Measurements from ENCODE around the gene SOX18. TPM values are rescaled to one million over a fixed set of nuclear protein-coding genes. Genes with fewer than 3 reads are reported as not detected.

Gene SOX18
- total RNA-seq, 2 experiments from 2014 or later, result not detected

DNA sequence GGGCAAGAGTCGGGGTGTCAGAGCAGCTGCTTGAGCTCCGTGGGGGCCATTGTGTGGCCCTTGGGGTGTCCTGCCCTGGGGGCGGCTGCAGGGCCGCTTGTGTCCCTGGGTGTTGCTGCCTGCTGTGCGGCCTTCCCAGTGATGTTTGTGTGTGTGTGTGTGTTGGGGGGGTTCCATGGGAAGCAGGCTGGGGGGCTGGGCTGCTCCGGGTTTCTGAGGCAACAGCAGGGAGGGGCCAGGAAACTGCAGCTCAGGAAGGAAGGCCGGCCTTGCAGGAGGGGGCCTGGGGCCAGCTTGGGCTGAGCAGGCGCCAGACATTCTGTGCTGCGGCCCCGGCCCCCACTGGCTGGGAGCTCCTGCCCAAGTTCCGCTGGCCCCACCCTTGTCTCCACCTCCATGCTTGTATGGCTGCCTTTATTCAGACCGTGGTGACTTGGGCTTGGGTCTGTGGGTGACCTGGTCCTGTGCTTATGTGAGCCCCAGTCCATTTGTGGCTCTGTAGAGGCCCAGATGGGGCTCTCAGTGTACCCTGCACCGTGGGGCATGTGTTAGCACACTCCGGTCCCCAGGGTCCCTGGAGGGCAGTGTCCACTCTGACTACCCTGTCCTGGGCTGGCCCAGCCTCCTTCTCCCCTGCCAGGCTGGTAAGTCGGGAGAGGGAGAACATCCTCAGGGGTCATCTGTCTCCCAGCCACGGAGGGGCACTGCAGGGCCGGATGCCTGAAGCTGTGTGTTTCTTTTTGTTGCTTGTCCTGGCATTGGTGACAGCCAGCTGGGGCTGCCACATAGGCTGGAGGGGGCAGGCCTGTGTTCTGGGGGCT, 4.6 kb upstream of the SOX18 start:
- Mint-ChIP-seq H3K36me3 (no peaks in the 10 kb centered on the region), H3K9me3 (no peaks in the 10 kb centered on the region), H3K4me1 (peaks cover 9% of the 10 kb centered on the region), H3K4me3 (no peak overlapping the region), H3K27ac (no peak overlapping the region), H3K27me3 (peaks cover 33% of the 10 kb centered on the region)
- no peak for DNase-seq

DNA sequence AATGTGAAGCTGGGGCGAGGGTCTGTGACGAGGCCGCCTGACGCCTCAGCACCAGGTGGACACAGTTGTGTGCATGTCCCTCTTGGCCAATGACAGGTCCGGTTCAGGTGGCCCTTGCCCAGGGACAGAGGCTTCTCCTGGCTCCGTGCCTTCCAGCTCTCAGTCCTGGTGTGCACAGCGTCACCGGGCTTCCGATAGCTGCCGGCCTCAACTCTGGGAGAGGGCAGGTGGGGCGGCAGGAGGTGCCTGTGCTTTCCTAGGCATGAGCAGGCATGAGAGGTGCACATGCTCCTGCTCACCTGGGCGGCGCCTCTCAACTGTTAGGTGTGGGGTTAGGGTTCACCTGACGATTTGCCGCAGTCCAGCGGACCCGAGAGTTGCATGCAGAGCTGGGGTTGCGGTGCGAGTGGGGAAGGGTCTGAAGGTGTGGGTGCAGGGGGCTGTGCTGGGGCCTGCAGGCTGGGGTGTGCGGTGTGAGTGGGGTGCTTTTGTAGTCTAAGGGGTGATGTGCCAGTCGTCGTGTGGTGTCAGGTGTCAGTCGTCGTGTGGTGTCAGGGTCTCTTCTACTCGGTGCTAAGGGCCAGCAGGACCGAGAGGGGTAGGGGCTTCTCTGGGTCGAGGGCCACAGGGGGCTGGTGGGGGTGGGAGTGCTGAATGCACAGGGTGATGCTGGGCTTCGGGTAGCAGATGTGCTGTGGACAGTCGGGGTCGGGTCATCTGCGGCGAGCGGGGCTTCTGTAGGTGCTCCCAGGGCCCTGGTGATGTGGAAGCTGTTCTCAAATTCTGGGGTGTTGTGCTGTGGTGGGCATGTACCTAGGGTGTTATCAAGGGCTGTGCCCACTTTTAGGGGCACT, 3.8 kb upstream of the SOX18 start:
- H3K36me3 Mint-ChIP-seq, result no peaks in the 10 kb centered on the region
- DNase-seq, result no peak
- no peaks in the 10 kb centered on the region for H3K9me3 Mint-ChIP-seq
- H3K27me3 Mint-ChIP-seq, result peaks cover 36% of the 10 kb centered on the region
- H3K27ac Mint-ChIP-seq, result no peak overlapping the region
- no peak overlapping the region for H3K4me3 Mint-ChIP-seq
- H3K4me1 Mint-ChIP-seq, result peaks cover 7% of the 10 kb centered on the region

DNA sequence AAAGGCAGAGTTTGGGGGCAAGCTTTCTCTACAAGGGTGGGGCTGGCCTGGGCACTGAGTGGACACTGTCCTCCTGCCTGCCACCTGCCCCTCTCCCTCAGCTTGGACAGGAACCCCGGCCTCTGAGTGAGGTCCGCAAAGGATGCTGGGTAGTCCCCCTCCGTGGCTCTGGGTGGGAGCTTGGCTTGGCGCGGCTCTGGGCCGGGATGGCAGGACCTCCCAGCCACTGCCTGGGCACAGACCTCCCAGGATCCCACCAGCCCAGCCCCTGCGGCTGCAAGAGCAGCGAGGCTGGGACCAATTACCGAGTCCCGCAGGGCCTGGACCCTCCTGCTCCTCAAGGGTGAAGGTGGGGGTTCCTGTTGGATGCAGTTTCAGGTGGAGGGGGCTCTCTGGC, 2.9 kb upstream of the SOX18 start:
- no peaks in the 10 kb centered on the region for H3K36me3 Mint-ChIP-seq
- H3K27me3 Mint-ChIP-seq, result peaks cover 42% of the 10 kb centered on the region
- H3K9me3 Mint-ChIP-seq, result no peaks in the 10 kb centered on the region
- no peak for DNase-seq
- no peak overlapping the region for H3K4me3 Mint-ChIP-seq
- no peak overlapping the region for H3K27ac Mint-ChIP-seq
- peaks cover 3% of the 10 kb centered on the region for H3K4me1 Mint-ChIP-seq

DNA sequence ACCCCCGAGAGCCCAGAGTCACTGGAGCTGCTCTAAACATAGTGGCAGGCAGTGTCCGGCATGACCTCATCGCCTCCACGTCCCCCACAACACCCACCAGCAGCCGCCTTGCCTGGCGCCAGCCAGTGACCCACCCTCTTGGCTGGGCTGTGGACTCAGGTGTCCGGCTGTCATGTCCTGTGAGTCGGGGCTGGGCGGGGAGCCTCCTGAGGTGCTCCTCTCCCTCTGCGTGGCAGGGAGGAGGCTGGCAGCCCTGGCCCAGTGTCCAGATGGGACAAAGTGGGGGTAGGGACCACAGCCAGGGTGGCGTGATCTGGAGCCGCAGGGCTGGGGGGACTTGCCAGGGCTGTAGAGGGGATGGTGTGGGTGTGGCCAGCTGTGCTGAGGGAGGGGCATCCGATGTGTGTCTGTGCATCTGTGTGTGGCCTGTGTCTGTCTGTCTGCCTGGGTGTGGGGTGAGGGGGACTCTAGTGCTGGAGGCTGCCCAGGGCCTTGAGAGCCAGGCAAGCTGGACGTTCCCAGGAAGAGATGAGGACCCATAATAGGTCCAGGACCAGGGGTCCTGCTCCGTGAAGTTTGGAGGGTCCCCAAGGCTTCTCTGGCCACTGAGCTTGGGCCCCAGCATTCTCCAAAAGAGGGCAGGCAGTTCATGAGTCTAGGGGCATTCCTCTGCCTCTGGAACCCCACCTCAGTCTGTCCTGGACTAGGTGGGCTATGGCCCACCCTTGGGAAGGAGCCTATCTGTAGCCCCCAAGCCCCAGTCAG, 2.3 kb upstream of the SOX18 start:
- peaks cover 48% of the 10 kb centered on the region for H3K27me3 Mint-ChIP-seq
- DNase-seq, result no peak
- H3K27ac Mint-ChIP-seq, result no peak overlapping the region
- H3K4me3 Mint-ChIP-seq, result no peak overlapping the region
- H3K4me1 Mint-ChIP-seq, result peaks cover 2% of the 10 kb centered on the region
- H3K36me3 Mint-ChIP-seq, result no peaks in the 10 kb centered on the region
- H3K9me3 Mint-ChIP-seq, result no peaks in the 10 kb centered on the region

DNA sequence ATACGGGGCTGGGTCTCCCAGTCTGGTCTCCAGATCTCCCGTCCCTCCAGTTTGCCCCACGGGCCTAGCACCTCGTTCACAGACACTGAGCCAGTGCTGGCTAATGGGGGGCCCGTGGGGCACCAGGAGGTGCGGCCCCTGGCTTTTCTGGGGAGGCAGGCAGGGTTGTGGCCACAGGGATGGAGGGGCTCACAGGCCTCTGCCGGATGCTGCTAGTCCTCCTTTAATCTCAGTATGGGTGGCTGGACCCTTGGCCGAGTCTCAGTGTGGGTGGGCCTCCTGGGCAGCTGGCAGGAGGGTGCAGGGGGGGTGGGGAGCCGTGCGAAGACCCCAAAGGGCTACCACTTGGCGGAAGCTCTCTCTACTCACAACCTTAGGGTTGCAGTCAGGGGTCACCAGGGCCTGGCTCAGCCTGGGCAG, 1.6 kb upstream of the SOX18 start:
- Mint-ChIP-seq H3K4me3 (no peak overlapping the region), H3K4me1 (peaks cover 2% of the 10 kb centered on the region), H3K27me3 (peaks cover 54% of the 10 kb centered on the region), H3K27ac (no peak overlapping the region), H3K9me3 (no peaks in the 10 kb centered on the region), H3K36me3 (no peaks in the 10 kb centered on the region)
- DNase-seq, result no peak

DNA sequence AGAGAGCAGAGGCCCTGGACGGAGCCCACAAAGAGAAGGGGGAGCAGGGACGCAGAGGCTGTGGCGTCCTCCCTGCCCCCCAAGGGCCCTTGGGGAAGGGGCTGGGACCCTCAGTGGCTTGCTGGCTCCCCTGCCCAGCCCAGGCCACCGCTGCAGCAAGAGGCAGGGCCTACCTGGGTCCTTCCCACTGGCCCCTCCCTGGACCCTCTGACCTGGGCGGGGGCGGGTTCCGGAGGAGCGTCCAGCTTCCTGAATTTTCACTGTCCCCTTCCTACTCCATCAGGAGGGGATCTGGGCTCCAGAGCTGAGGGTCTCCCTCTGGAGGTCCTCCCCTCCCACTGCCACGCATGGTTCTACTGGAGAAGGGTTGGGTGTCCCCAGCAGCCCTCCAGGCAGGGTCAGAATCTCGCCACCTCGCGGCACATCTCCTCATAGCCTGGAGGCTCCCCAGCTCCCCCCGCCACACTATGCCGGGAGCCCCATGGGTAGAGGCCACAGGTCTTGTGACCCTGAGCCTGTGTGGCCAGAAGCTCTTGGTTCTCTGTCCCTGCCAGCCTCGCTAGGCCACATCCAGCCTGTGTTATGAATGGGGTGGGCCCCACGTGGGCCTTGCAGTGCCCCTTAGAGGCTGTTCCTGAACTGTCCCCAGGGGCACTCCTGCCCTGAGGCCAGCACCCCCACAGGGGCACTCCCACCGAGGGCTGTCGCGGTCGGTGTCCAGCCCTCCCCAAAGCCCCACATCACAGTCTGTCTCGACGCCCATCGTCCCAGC, 1.0 kb upstream of the SOX18 start:
- H3K4me3 Mint-ChIP-seq, result no peak overlapping the region
- H3K36me3 Mint-ChIP-seq, result no peaks in the 10 kb centered on the region
- peaks cover 5% of the 10 kb centered on the region for H3K4me1 Mint-ChIP-seq
- no peak for DNase-seq
- H3K27me3 Mint-ChIP-seq, result peaks cover 54% of the 10 kb centered on the region
- no peaks in the 10 kb centered on the region for H3K9me3 Mint-ChIP-seq
- H3K27ac Mint-ChIP-seq, result no peak overlapping the region

DNA sequence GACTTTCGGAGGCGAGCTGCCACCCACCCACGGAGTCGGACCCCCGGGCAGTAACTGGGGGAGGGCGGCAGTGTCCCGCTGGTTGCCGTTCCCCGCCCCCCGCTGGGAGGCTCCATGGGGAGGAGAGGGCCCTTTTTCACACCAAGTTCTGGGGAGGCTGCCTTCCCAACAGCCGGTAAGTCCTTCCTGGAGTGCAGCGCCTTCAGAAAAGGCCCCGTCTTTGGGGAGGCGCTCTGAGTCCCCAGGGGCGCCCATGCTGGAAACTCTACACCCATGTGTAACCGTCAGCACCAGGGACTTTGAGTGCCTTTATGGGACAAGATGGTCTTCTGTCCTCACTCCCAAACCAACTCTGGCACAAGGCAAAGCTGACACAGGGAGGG, 430 bp upstream of the SOX18 start:
- no peak overlapping the region for H3K27ac Mint-ChIP-seq
- peaks cover 54% of the 10 kb centered on the region for H3K27me3 Mint-ChIP-seq
- H3K4me1 Mint-ChIP-seq, result peaks cover 5% of the 10 kb centered on the region
- no peak overlapping the region for H3K4me3 Mint-ChIP-seq
- no peaks in the 10 kb centered on the region for H3K9me3 Mint-ChIP-seq
- no peaks in the 10 kb centered on the region for H3K36me3 Mint-ChIP-seq
- no peak for DNase-seq

DNA sequence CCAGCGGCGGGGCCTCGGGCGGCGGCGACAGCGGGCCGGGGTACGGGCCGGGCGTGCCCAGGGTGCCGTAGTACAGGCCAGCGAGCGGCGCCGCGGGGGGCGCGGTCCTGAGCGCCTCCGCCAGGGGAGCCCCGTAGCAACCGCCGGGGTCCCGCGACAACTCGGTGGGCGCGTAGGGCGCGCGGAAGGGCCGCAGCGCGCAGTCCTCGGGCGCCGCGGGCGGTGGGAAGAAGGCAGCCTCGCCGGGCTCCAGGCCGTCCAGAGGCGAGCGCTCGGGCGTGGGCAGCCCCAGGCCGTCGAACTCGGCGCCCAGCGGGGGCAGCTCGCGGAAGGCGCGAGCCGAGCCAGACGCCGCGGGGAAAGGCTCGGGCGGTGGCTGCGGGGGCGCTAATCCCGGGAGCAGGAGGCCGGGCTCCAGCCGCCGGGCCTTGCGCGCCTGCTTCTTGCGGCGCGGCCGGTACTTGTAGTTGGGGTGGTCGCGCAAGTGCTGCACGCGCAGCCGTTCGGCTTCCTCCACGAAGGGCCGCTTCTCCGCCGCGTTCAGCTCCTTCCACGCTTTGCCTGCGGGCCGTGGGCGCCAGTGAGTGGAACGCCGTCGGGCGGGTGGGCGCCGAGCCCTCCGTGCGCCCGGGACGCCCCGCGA, 916 bp downstream of the SOX18 start:
- no peak for DNase-seq
- peaks cover 5% of the 10 kb centered on the region for H3K4me1 Mint-ChIP-seq
- no peaks in the 10 kb centered on the region for H3K36me3 Mint-ChIP-seq
- H3K9me3 Mint-ChIP-seq, result no peaks in the 10 kb centered on the region
- no peak overlapping the region for H3K27ac Mint-ChIP-seq
- no peak overlapping the region for H3K4me3 Mint-ChIP-seq
- H3K27me3 Mint-ChIP-seq, result peaks cover 51% of the 10 kb centered on the region

DNA sequence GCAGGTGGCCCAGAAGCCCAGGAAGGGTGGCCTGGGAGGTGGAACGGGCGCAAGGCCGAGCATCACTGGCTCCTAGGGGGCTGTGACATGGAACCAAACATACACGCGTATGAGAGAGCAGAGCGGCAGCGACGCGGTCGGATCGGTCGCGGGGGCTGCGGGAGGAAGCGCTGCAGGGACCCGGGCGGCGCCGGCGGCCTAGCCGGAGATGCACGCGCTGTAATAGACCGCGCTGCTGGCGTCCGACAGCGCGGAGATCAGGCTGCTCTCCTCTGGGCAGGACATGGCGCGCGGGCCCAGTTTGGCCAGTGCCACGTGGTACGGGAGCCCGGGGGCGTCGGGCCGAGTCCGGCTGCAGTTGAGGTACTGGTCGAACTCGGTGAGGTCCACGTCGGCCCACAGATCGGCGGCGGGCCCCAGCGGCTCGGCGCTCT, 1.5 kb downstream of the SOX18 start:
- Mint-ChIP-seq H3K36me3 (no peaks in the 10 kb centered on the region), H3K27me3 (peaks cover 46% of the 10 kb centered on the region), H3K9me3 (no peaks in the 10 kb centered on the region), H3K4me3 (no peak overlapping the region), H3K4me1 (peaks cover 5% of the 10 kb centered on the region), H3K27ac (no peak overlapping the region)
- DNase-seq, result no peak

DNA sequence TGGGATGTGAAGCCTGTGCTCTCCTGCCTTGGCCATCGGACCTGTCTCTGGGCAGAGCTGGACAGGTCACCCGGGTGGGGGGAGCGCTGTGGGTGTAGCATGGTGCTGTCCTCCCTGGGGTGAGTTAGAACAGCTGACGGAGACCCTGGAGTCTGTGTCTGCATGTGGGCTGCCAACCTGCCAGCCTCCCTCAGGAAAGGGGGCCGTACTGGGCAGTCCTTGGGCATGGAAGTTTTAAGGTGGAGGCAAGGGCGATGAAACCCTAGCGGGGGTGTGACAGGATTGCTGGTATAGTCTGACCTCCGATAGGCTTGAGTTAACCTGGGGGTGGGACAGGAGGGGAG, 2.4 kb downstream of the SOX18 start:
- no peaks in the 10 kb centered on the region for H3K9me3 Mint-ChIP-seq
- H3K4me3 Mint-ChIP-seq, result no peak overlapping the region
- DNase-seq, result no peak
- no peak overlapping the region for H3K27ac Mint-ChIP-seq
- H3K27me3 Mint-ChIP-seq, result peaks cover 40% of the 10 kb centered on the region
- H3K4me1 Mint-ChIP-seq, result peaks cover 7% of the 10 kb centered on the region
- H3K36me3 Mint-ChIP-seq, result no peaks in the 10 kb centered on the region

DNA sequence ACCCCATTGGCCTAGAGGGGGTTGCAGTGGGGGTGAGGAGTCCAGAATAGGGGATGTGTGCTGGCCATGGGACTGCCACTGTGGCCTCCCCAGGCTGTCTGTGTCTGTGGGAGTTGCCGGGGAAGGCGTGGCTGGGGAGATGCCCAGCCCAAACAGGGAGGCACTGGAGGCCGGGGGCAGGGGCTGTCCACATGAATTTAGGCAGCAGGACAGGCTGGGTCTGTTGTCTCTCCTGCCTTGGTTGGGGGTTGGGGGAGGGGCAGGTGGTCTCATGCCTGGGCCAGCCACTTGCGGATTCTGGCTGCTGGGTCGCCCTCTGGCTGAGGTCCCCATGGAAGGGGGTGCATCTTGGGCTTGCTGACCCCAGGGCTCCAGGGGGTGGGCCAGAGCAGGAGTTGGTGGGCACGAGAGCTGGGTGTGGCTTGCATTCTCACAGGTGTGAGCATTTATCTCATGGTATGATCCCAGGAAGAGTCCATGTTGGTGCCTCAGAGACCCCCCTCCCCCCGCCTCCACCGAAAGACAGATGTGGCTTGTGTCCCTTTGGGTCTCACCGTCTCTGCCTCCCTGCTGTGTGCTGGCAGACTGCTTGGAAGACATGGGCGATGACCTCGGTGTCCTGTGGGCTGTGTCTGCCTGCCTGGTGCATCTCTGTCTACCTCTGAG, 4.0 kb downstream of the SOX18 start:
- no peak overlapping the region for H3K27ac Mint-ChIP-seq
- no peaks in the 10 kb centered on the region for H3K9me3 Mint-ChIP-seq
- peaks cover 27% of the 10 kb centered on the region for H3K27me3 Mint-ChIP-seq
- peaks cover 14% of the 10 kb centered on the region for H3K4me1 Mint-ChIP-seq
- H3K36me3 Mint-ChIP-seq, result no peaks in the 10 kb centered on the region
- no peak for DNase-seq
- H3K4me3 Mint-ChIP-seq, result no peak overlapping the region

DNA sequence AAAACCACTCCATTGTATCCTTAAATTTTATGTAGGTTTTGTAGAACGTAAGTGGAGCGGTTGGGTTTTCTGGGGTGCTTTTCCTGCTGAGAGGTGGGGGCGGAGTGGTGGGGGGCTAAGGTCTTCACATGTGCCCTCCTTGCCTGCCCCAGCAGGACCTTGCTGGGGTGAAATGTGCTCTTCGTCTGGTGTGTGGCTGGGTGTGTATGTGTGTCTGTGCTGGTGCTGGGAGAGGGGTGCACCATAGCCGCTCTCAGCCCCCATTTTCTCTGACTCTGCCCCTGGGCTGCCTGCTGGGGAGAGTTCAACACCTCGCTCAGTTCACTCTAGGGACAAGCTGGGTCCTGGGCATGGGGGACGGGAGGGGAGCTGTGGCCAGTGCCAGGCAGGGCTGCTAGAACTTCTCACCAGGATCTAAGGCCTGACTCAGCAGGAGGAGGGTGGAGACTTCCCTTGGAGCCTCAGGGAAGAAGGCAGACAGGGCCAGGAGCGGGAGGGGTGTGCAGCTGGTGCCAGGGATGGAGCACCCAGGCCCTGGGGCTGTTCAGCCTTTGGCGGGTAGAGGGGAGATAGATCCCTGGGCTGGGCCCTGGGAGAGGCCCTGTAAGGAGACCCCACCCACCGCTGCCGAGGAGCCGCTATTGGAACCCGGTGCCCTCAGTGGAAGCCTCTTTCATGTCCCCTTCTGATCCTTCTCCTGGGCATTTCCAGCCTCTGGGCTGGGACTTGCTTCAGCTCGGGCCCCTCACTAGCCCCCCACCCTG, 4.8 kb downstream of the SOX18 start:
- DNase-seq, result no peak
- Mint-ChIP-seq H3K4me1 (peaks cover 17% of the 10 kb centered on the region), H3K36me3 (no peaks in the 10 kb centered on the region), H3K27me3 (peaks cover 22% of the 10 kb centered on the region), H3K27ac (no peak overlapping the region), H3K4me3 (no peak overlapping the region), H3K9me3 (no peaks in the 10 kb centered on the region)

DNA sequence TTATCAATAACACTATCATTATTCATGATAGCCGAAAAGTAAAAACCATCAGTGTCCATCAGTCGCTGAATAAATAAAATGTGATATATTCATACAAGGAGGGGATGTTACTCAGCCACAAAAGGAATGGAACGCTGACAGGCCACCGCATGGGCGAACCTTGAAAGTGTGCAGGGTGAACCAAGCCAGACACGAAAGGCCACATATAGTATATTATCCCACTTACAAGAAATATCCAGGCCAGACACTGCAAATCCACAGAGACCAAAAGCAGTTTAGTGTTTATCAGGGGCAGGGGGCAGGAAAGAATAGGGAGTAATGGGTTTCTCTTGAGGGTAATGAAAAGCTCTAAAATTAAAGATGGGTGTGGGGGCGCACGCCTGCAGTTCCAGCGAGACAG, 5.7 kb downstream of the SOX18 start:
- Mint-ChIP-seq H3K4me3 (peak overlapping the region; percentile 48), H3K27ac (no peak overlapping the region), H3K9me3 (no peaks in the 10 kb centered on the region), H3K27me3 (peaks cover 18% of the 10 kb centered on the region), H3K4me1 (peaks cover 19% of the 10 kb centered on the region), H3K36me3 (no peaks in the 10 kb centered on the region)
- no peak for DNase-seq

Data from activated naive CD8-positive, alpha-beta T cell treated with anti-CD3 and anti-CD28 coated beads for 36 hours (primary cell).